Diencephalon (tissue), 1 donor: ENCODE data around the gene ME1. TPM values are rescaled to one million over a fixed set of nuclear protein-coding genes. Genes with fewer than 3 reads are reported as not detected.

Source experiments
- total RNA-seq: library from RNA; depleted of rRNA; stranded (reverse); fragments of >200 nt; gene quantifications from one replicate; pipeline ENCODE4 v1.2.3, GENCODE V29; 2014

The ME1 gene
- total RNA-seq: 12.9 TPM

GRCh38 chr6:83430611-83431544, at the start of gene ME1:
Gene ME1, minus strand, starts transcription at chr6:83431051. Its CDS starts 97 bp downstream, at chr6:83430954.

GRCh38 chr6:83192871-83193746, 237.7 kb downstream of the ME1 start, which contains the start of the genes PGM3 and RWDD2A:
Gene PGM3, minus strand, starts transcription at chr6:83193265. Its CDS starts 2,253 bp downstream, at chr6:83191012.
Gene RWDD2A, plus strand, starts transcription at chr6:83193357. Its CDS starts 1,095 bp downstream, at chr6:83194452.

Other genes starting within 250 kb of the ME1 start
- gene PGM3, start 237.8 kb downstream of the ME1 start, total RNA-seq: 48.0 TPM
- 10.8 TPM for gene RWDD2A, start 237.7 kb downstream of the ME1 start, total RNA-seq
- 3.7 TPM for gene PRSS35, start 81.5 kb upstream of the ME1 start, total RNA-seq